PC-3 (cell line): ENCODE data around the gene GALNS. TPM values are rescaled to one million over a fixed set of nuclear protein-coding genes. Genes with fewer than 3 reads are reported as not detected.

Experiments used
- ATAC-seq: fragments of 200-7000 bp; cut with Tn5 transposase; 2 replicates; pipeline ENCODE4 v1.9.1; 2020; ENCODE audit warnings: mild to moderate bottlenecking, moderate library complexity
- BruUV-seq: library from RNA; stranded (reverse); fragments of 400-500 nt; replicated peaks from 2 replicates; lab custom pipeline; 2021; lab: Mats Ljungman, UMichigan
- CTCF ChIA-PET: fragments of 300-600 bp; sonication (Branson Sonifier 250); formaldehyde crosslinking; loops from one replicate; lab custom pipeline; 2022; ENCODE audit warnings: antibody characterized with exemption; lab: Charles Lee
- POLR2A ChIA-PET: fragments of 300-600 bp; sonication (Branson Sonifier 250); formaldehyde crosslinking; loops from one replicate; lab custom pipeline; 2022; ENCODE audit warnings: antibody characterized with exemption; ENCODE audit not compliant: unreplicated experiment; lab: Charles Lee
- DNase-seq: peaks from one replicate; pipeline ENCODE4 v3.0.0-alpha.2; 2015
- H2AFZ ChIP-seq: fragments of 300-600 bp; sonication (generic); 2 replicates; pipeline ENCODE4 v1.6.0; 2016; ENCODE audit warnings: antibody characterized with exemption, low read length
- H3F3A ChIP-seq: fragments of 300-600 bp; sonication (generic); one replicate; pipeline ENCODE4 v1.6.0; 2017; ENCODE audit warnings: antibody characterized with exemption, low read length, control low read depth, mild to moderate bottlenecking; ENCODE audit not compliant: unreplicated experiment
- H3K27ac ChIP-seq: fragments of 300-600 bp; sonication (generic); 2 replicates; pipeline ENCODE4 v1.5.1; 2016; ENCODE audit warnings: mild to moderate bottlenecking, low read length
- H3K27me3 ChIP-seq: fragments of 300-600 bp; sonication (generic); 2 replicates; pipeline ENCODE4 v1.6.1; 2016; ENCODE audit warnings: low read length, mixed read lengths
- H3K36me3 ChIP-seq: fragments of 300-600 bp; sonication (generic); 2 replicates; pipeline ENCODE4 v1.6.1; 2016; ENCODE audit warnings: low read depth, mixed run types, low read length, mixed read lengths
- H3K4me1 ChIP-seq: fragments of 300-600 bp; sonication (generic); 2 replicates; pipeline ENCODE4 v1.5.1; 2016; ENCODE audit warnings: low read length; ENCODE audit not compliant: insufficient read depth
- H3K4me2 ChIP-seq: fragments of 300-600 bp; sonication (generic); 2 replicates; pipeline ENCODE4 v1.6.0; 2016; ENCODE audit warnings: low read length
- H3K4me3 ChIP-seq: fragments of 300-600 bp; sonication (generic); 2 replicates; pipeline ENCODE4 v1.5.1; 2016; ENCODE audit warnings: mild to moderate bottlenecking, low read length, mixed read lengths
- H3K79me2 ChIP-seq: fragments of 300-600 bp; sonication (generic); 2 replicates; pipeline ENCODE4 v1.6.1; 2017; ENCODE audit warnings: low read length, mixed read lengths
- H3K9ac ChIP-seq: fragments of 300-600 bp; sonication (generic); 2 replicates; pipeline ENCODE4 v1.6.0; 2016; ENCODE audit warnings: mild to moderate bottlenecking, low read length
- H3K9me2 ChIP-seq: fragments of 300-600 bp; sonication (generic); replicated peaks from 2 replicates; pipeline ENCODE4 v1.6.1; 2016; ENCODE audit warnings: mixed run types, low read length, mixed read lengths
- H3K9me3 ChIP-seq: fragments of 300-600 bp; sonication (generic); 2 replicates; pipeline ENCODE4 v1.6.1; 2016; ENCODE audit warnings: low read length, mixed read lengths
- H4K20me1 ChIP-seq: fragments of 300-600 bp; sonication (generic); 2 replicates; pipeline ENCODE4 v1.6.1; 2016; ENCODE audit warnings: low read length, mixed read lengths
- CTCF ChIP-seq: fragments of 300-600 bp; sonication (generic); conservative IDR thresholded peaks from 2 replicates; pipeline ENCODE4 v1.5.1; 2017; ENCODE audit warnings: antibody characterized with exemption, low read depth, mild to moderate bottlenecking, low read length
- EZH2 ChIP-seq: fragments of 300-600 bp; sonication (generic); IDR thresholded peaks from one replicate; pipeline ENCODE4 v1.6.1; 2017; ENCODE audit warnings: antibody characterized with exemption, mild to moderate bottlenecking, low read length; ENCODE audit not compliant: unreplicated experiment
- EZH2phosphoT487 ChIP-seq: fragments of 300-600 bp; sonication (generic); IDR thresholded peaks from 2 replicates; pipeline ENCODE4 v1.6.1; 2018; ENCODE audit warnings: mild to moderate bottlenecking, antibody characterized with exemption, low read length, borderline replicate concordance
- intact Hi-C: fragments of 100-400 bp; cut with micrococcal nuclease; formaldehyde crosslinking; loops from 2 replicates; pipeline ENCODE4 v1.9.0; 2023
- total RNA-seq: library from RNA; depleted of rRNA; stranded (reverse); fragments of >200 nt; gene quantifications from 2 replicates; pipeline ENCODE4 v1.2.3, GENCODE V29; 2014

The GALNS gene
- total RNA-seq, 1 experiment from 2014 or later, result 18.3 TPM

GRCh38 chr16:88878967-88879787, 22.4 kb upstream of the GALNS start:
- ChIA-PET POLR2A (no interaction called here), CTCF (no interaction called here)
- no peaks in the 10 kb centered on the region for H3K27me3 ChIP-seq
- H3K36me3 ChIP-seq, result no peaks in the 10 kb centered on the region
- H3K9me2 ChIP-seq, result no peaks in the 10 kb centered on the region
- H3K4me2 ChIP-seq, result no peak overlapping the region
- no peaks in the 10 kb centered on the region for H3K79me2 ChIP-seq
- no peak overlapping the region for H2AFZ ChIP-seq
- TF ChIP-seq EZH2phosphoT487 (no peak), EZH2 (no peak), CTCF (no peak)
- no peak for ATAC-seq
- H3K27ac ChIP-seq, result no peak overlapping the region
- intact Hi-C loops, result no loop called here
- H3F3A ChIP-seq, result no peaks in the 10 kb centered on the region
- no peaks in the 10 kb centered on the region for H4K20me1 ChIP-seq
- H3K9ac ChIP-seq, result no peak overlapping the region
- H3K9me3 ChIP-seq, result no peaks in the 10 kb centered on the region
- BruUV-seq, result no TSS peak
- DNase-seq, result no peak
- peaks cover 6% of the 10 kb centered on the region; the same call in 1 of the 2 replicates for H3K4me1 ChIP-seq
- H3K4me3 ChIP-seq, result no peak overlapping the region

GRCh38 chr16:88878356-88878755, 21.6 kb upstream of the GALNS start:
- Histone ChIP-seq H3K9me3 (no peaks in the 10 kb centered on the region), H2AFZ (no peak overlapping the region), H3K4me2 (no peak overlapping the region), H3K9ac (no peak overlapping the region), H3K27me3 (no peaks in the 10 kb centered on the region), H3K4me1 (peaks cover 6% of the 10 kb centered on the region; the same call in 1 of the 2 replicates), H3K36me3 (no peaks in the 10 kb centered on the region), H3K79me2 (no peaks in the 10 kb centered on the region), H4K20me1 (no peaks in the 10 kb centered on the region), H3F3A (no peaks in the 10 kb centered on the region), H3K27ac (no peak overlapping the region), H3K9me2 (no peaks in the 10 kb centered on the region), H3K4me3 (no peak overlapping the region)
- intact Hi-C loops, result no loop called here
- ChIA-PET CTCF (no interaction called here), POLR2A (no interaction called here)
- no peak for DNase-seq
- TF ChIP-seq CTCF, result no peak
- no peak for TF ChIP-seq EZH2phosphoT487
- TF ChIP-seq EZH2, result no peak
- no TSS peak for BruUV-seq
- ATAC-seq, result no peak

- H3K9ac ChIP-seq, result no peak overlapping the region
- no peaks in the 10 kb centered on the region for H3K27me3 ChIP-seq
- H3K36me3 ChIP-seq, result no peaks in the 10 kb centered on the region
- peaks cover 3% of the 10 kb centered on the region; the same call in 1 of the 2 replicates for H3K4me1 ChIP-seq
- TF ChIP-seq EZH2 (no peak), EZH2phosphoT487 (no peak), CTCF (no peak)
- H3K9me3 ChIP-seq, result no peaks in the 10 kb centered on the region
- H3K9me2 ChIP-seq, result no peaks in the 10 kb centered on the region
- no peaks in the 10 kb centered on the region for H3K79me2 ChIP-seq
- no TSS peak for BruUV-seq
- no peak overlapping the region for H3K4me2 ChIP-seq
- POLR2A ChIA-PET, result no interaction called here
- H3K4me3 ChIP-seq, result no peak overlapping the region
- H4K20me1 ChIP-seq, result no peaks in the 10 kb centered on the region
- no peaks in the 10 kb centered on the region for H3F3A ChIP-seq
- no peak overlapping the region for H2AFZ ChIP-seq
- DNase-seq, result no peak
- CTCF ChIA-PET, result no interaction called here
- H3K27ac ChIP-seq, result no peak overlapping the region
- no peak for ATAC-seq
- intact Hi-C loops, result no loop called here
These were observed 21.0 kb upstream of the GALNS start for GRCh38 chr16:88877564-88878289.
